Suprapubic skin (tissue), 4 donors: ENCODE measurements around the gene LAMA3. TPM values are rescaled to one million over a fixed set of nuclear protein-coding genes. Genes with fewer than 3 reads are reported as not detected.

ENCODE experiments used
- DNase-seq, 2 donors: peaks; one replicate each; pipeline ENCODE4 v3.0.0-alpha.2; 2019; ENCODE audit warnings: low spot score in 2 of 2
- H3K27ac ChIP-seq: fragments of 200-600 bp; sonication (generic); one replicate; pipeline ENCODE4 v1.5.1; 2019
- H3K27me3 ChIP-seq: fragments of 200-600 bp; sonication (generic); one replicate; pipeline ENCODE4 v1.5.1; 2019
- H3K36me3 ChIP-seq: fragments of 200-600 bp; sonication (generic); one replicate; pipeline ENCODE4 v1.5.1; 2019
- H3K4me1 ChIP-seq: fragments of 200-600 bp; sonication (generic); one replicate; pipeline ENCODE4 v1.5.1; 2019
- H3K4me3 ChIP-seq: fragments of 200-600 bp; sonication (generic); one replicate; pipeline ENCODE4 v1.5.1; 2019; ENCODE audit warnings: mild to moderate bottlenecking
- H3K9me3 ChIP-seq: fragments of 200-600 bp; sonication (generic); one replicate; pipeline ENCODE4 v1.5.1; 2019
- CTCF ChIP-seq, 2 donors: fragments of 200-600 bp in 1 of 2; fragments of 450-650 bp in 1 of 2; sonication (generic) in 1 of 2; IDR thresholded peaks; one replicate each; pipeline ENCODE4 v1.5.1; 2016 to 2019; ENCODE audit warnings: antibody characterized with exemption in 2 of 2, mild to moderate bottlenecking in 1 of 2, moderate library complexity in 1 of 2
- EP300 ChIP-seq: sonication (generic); formaldehyde crosslinking; IDR thresholded peaks from one replicate; pipeline ENCODE4 v1.6.1; 2017; ENCODE audit warnings: antibody characterized with exemption
- POLR2A ChIP-seq, 2 donors: fragments of 450-650 bp; IDR thresholded peaks; one replicate each; pipeline ENCODE4 v1.6.1; 2017; ENCODE audit warnings: antibody characterized with exemption in 2 of 2, mild to moderate bottlenecking in 2 of 2, moderate library complexity in 2 of 2
- POLR2AphosphoS5 ChIP-seq, 3 donors: sonication (generic); formaldehyde crosslinking; IDR thresholded peaks; one replicate each; pipeline ENCODE4 v1.6.1; 2017; ENCODE audit warnings: antibody characterized with exemption in 3 of 3
- WGBS: methylation state at CpG from one replicate; pipeline ENCODE4 v1.1.5; 2018; 5-methylcytosine and 5-hydroxymethylcytosine counted together
- total RNA-seq, 4 donors: library from RNA; depleted of rRNA; stranded (reverse); fragments of >200 nt; gene quantifications; one replicate each; pipeline ENCODE4 v1.1.0, GENCODE V29; 2016

The LAMA3 gene
- total RNA-seq, 4 donors from 2014 or later: 233 to 370 (median 253) TPM

GRCh38 chr18:23752363-23752762 lies 63.1 kb downstream of the LAMA3 start:
- no peaks in the 10 kb centered on the region for H3K4me1 ChIP-seq
- TF ChIP-seq CTCF (IDR thresholded peaks at IDR 0.05) (no peak), POLR2AphosphoS5 (IDR thresholded peaks at IDR 0.05) (no peak), POLR2A (IDR thresholded peaks at IDR 0.05) (no peak), EP300 (no peak)
- H3K9me3 ChIP-seq: no peaks in the 10 kb centered on the region
- no peaks in the 10 kb centered on the region for H3K36me3 ChIP-seq
- H3K27ac ChIP-seq: no peak overlapping the region
- no peaks in the 10 kb centered on the region for H3K27me3 ChIP-seq
- no peak overlapping the region for H3K4me3 ChIP-seq
- 93% methylated on average over 2 of the region's 2 CpGs for WGBS
- DNase-seq: no peak

- TF ChIP-seq CTCF (IDR thresholded peaks at IDR 0.05) (no peak), POLR2A (IDR thresholded peaks at IDR 0.05) (no peak), EP300 (no peak), POLR2AphosphoS5 (IDR thresholded peaks at IDR 0.05) (no peak)
- H3K4me3 ChIP-seq: no peak overlapping the region
- H3K9me3 ChIP-seq: no peaks in the 10 kb centered on the region
- no peak for DNase-seq
- WGBS: 50% methylated on average over 1 of the region's 1 CpG
- no peaks in the 10 kb centered on the region for H3K36me3 ChIP-seq
- no peaks in the 10 kb centered on the region for H3K27me3 ChIP-seq
- H3K27ac ChIP-seq: no peak overlapping the region
- no peaks in the 10 kb centered on the region for H3K4me1 ChIP-seq
These were observed 63.5 kb downstream of the LAMA3 start for GRCh38 chr18:23752796-23753195.

- no peak overlapping the region for H3K4me3 ChIP-seq
- TF ChIP-seq POLR2AphosphoS5 (IDR thresholded peaks at IDR 0.05) (no peak), CTCF (IDR thresholded peaks at IDR 0.05) (no peak), EP300 (no peak), POLR2A (IDR thresholded peaks at IDR 0.05) (no peak)
- no peak for DNase-seq
- 88% methylated on average over 26 of the region's 34 CpGs for WGBS
- H3K27me3 ChIP-seq: no peaks in the 10 kb centered on the region
- H3K4me1 ChIP-seq: no peaks in the 10 kb centered on the region
- H3K27ac ChIP-seq: no peak overlapping the region
- no peaks in the 10 kb centered on the region for H3K9me3 ChIP-seq
- H3K36me3 ChIP-seq: peaks cover 3% of the 10 kb centered on the region
These were observed 67.6 kb downstream of the LAMA3 start for GRCh38 chr18:23756590-23757436.

- no peak for TF ChIP-seq POLR2AphosphoS5 (IDR thresholded peaks at IDR 0.05)
- no peak for TF ChIP-seq CTCF (IDR thresholded peaks at IDR 0.05)
- TF ChIP-seq EP300: no peak
- H3K4me3 ChIP-seq: no peak overlapping the region
- no peak overlapping the region for H3K27ac ChIP-seq
- no peaks in the 10 kb centered on the region for H3K9me3 ChIP-seq
- DNase-seq: no peak
- WGBS: 68% methylated on average over 8 of the region's 8 CpGs
- H3K4me1 ChIP-seq: no peaks in the 10 kb centered on the region
- peaks cover 3% of the 10 kb centered on the region for H3K36me3 ChIP-seq
- no peaks in the 10 kb centered on the region for H3K27me3 ChIP-seq
These were observed 68.1 kb downstream of the LAMA3 start for GRCh38 chr18:23757437-23757733.

GRCh38 chr18:23758281-23758680 lies 69.0 kb downstream of the LAMA3 start:
- TF ChIP-seq EP300 (no peak), POLR2A (IDR thresholded peaks at IDR 0.05) (no peak), CTCF (IDR thresholded peaks at IDR 0.05) (no peak), POLR2AphosphoS5 (IDR thresholded peaks at IDR 0.05) (no peak)
- H3K4me1 ChIP-seq: no peaks in the 10 kb centered on the region
- H3K36me3 ChIP-seq: peaks cover 3% of the 10 kb centered on the region
- DNase-seq: no peak
- no peak overlapping the region for H3K4me3 ChIP-seq
- H3K27ac ChIP-seq: no peak overlapping the region
- no peaks in the 10 kb centered on the region for H3K27me3 ChIP-seq
- WGBS: 92% methylated on average over 14 of the region's 14 CpGs
- no peaks in the 10 kb centered on the region for H3K9me3 ChIP-seq
